Esophagus muscularis mucosa (tissue), 4 donors: ENCODE measurements around the gene GADD45B.

Source experiments
- CTCF ChIP-seq, 3 experiments: fragments of 200-600 bp in 2 of 3; fragments of 450-650 bp in 1 of 3; sonication (generic) in 2 of 3; IDR thresholded peaks; one replicate each; pipeline ENCODE4 v1.5.1; 2017 to 2019; ENCODE audit warnings: antibody characterized with exemption in 3 of 3, mild to moderate bottlenecking in 2 of 3, moderate library complexity in 1 of 3
- EP300 ChIP-seq: sonication (generic); formaldehyde crosslinking; IDR thresholded peaks from one replicate; pipeline ENCODE4 v1.6.1; 2017; ENCODE audit warnings: antibody characterized with exemption
- POLR2A ChIP-seq: fragments of 450-650 bp; IDR thresholded peaks from one replicate; pipeline ENCODE4 v1.6.1; 2017; ENCODE audit warnings: antibody characterized with exemption, moderate library complexity, mild to moderate bottlenecking, low read depth
- POLR2AphosphoS5 ChIP-seq, 2 donors: sonication (generic); formaldehyde crosslinking; IDR thresholded peaks; one replicate each; pipeline ENCODE4 v1.6.1; 2017; ENCODE audit warnings: antibody characterized with exemption in 2 of 2

GRCh38 chr19:2524840-2525723, 49.2 kb downstream of the GADD45B start:
- TF ChIP-seq POLR2AphosphoS5 (IDR thresholded peaks at IDR 0.05) (no peak), CTCF (IDR thresholded peaks at IDR 0.05) (no peak), POLR2A (no peak), EP300 (no peak)
